Activated naive CD8-positive, alpha-beta T cell treated with anti-CD3 and anti-CD28 coated beads for 36 hours (primary cell): ENCODE data around the gene CAPZB. TPM values are rescaled to one million over a fixed set of nuclear protein-coding genes. Genes with fewer than 3 reads are reported as not detected.

ENCODE experiments used
- DNase-seq: peaks from one replicate; pipeline ENCODE4 v3.0.0; 2021
- H3K27ac Mint-ChIP-seq: one replicate; pipeline ENCODE4 v1.8.0; 2022; ENCODE audit warnings: mild to moderate bottlenecking, moderate library complexity, mixed read lengths
- H3K27me3 Mint-ChIP-seq: one replicate; pipeline ENCODE4 v1.8.0; 2022; ENCODE audit warnings: mild to moderate bottlenecking, mixed read lengths
- H3K36me3 Mint-ChIP-seq: one replicate; pipeline ENCODE4 v1.8.0; 2021; ENCODE audit warnings: mild to moderate bottlenecking, mixed read lengths
- H3K4me1 Mint-ChIP-seq: one replicate; pipeline ENCODE4 v1.8.0; 2021; ENCODE audit warnings: mixed read lengths
- H3K4me3 Mint-ChIP-seq: one replicate; pipeline ENCODE4 v1.8.0; 2022; ENCODE audit warnings: mild to moderate bottlenecking, moderate library complexity, mixed read lengths
- H3K9me3 Mint-ChIP-seq: one replicate; pipeline ENCODE4 v1.8.0; 2022; ENCODE audit warnings: mixed read lengths
- total RNA-seq, 2 experiments: library from RNA; stranded (reverse); gene quantifications; one replicate each; pipeline ENCODE4 v1.2.3, GENCODE V29; 2021

The CAPZB gene
- total RNA-seq, 2 experiments from 2014 or later, result 324 to 332 TPM

DNA sequence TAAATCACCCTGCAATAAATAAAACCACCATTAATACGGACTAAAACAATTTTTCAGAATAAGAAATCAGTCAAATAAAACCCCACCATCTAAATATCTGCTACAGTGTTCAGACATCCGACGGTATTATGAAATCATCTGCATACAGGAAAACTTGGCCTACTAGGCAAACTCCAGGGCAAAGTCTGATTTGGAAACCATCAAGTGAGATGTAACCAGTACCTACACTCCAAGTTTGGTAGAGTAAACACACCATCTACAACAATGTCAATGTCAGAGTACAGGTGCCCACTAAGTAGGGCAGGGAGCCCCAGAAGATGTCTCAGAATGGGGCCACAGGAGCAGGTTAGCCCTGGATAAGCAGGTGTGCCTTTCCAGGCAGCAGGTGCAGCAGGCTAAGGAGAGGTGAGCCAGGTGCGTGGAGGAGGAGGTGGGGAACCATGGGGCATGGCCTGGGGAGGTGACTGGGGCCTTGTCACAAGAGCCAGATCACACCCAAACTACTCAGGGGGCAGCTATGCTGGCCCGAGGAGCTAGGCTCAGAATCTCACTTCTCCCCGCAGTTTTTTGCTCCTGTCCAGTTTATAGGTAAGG lies 59.6 kb downstream of the CAPZB start:
- no peak for DNase-seq
- Mint-ChIP-seq H3K27ac (peak overlapping the region; percentile 84), H3K4me3 (no peak overlapping the region), H3K4me1 (peaks cover 79% of the 10 kb centered on the region), H3K27me3 (no peaks in the 10 kb centered on the region), H3K36me3 (peaks cover 30% of the 10 kb centered on the region), H3K9me3 (no peaks in the 10 kb centered on the region)

DNA sequence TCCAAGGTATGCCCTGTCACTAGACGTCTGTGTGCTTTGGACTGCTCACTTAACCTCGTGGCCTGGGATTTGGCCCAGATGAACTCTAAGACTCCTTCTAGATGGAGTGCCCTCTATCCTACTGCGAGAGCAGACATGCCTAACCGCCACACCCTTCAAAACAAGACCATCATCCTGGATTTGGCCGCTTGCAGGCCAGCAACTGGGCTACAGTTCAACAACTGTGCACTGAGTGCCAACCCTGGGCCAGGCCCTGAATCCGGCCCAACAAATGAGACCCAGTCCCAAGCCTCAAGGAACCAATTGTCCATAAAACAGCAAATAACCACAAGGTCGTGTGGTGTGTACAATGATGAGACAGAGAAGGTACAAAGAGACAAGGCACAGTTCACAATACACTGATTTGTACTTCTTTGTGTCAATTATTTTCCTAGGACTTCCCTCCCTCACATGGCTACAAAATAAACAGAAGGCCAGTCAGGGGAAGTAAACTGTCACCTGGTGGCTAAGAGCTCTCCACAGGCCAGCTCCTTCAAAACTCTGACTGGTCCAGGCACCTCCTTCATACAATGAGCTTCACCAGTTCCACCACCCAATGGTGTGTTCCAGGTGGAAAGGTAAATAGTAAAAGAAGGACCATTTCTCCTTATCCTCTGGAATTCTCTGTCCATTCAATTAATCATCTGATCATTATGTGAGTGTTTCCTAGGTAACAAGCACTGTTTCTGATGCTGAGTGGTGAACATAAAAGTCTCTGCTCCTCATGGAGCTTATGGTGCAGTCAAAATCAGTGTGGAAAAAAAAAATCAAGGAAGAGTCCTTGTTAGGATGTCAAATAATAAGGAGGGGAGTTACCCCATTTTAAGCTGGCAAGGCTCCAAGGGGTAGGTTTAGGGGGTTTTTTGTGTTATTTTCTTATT lies 60.4 kb downstream of the CAPZB start:
- H3K27ac Mint-ChIP-seq, result peak overlapping the region; percentile 60
- H3K4me1 Mint-ChIP-seq, result peaks cover 75% of the 10 kb centered on the region
- no peaks in the 10 kb centered on the region for H3K9me3 Mint-ChIP-seq

DNA sequence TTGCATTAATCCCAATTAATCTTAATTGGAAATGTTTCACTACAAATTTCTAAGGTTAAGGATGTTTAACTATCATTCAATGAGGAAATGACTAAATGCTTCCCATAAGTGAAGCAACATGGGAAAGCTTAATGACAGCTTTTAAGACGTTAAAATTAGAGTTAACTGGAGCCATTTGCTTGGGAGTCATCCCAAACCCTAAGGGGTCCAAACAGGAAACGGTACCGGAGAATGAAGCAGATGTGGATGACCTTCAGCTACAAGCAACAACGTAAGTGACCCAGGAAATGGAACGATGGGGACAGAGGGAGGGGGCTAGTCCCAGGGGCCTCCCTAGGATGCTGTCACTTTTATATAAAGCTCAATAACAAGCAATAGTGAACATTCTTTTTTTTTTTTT lies 62.2 kb downstream of the CAPZB start:
- Mint-ChIP-seq H3K36me3 (peaks cover 24% of the 10 kb centered on the region), H3K27ac (no peak overlapping the region), H3K9me3 (no peaks in the 10 kb centered on the region), H3K4me1 (peaks cover 68% of the 10 kb centered on the region), H3K4me3 (no peak overlapping the region), H3K27me3 (no peaks in the 10 kb centered on the region)
- no peak for DNase-seq

More for the DNA sequence above, 60.4 kb downstream of the CAPZB start:
- Mint-ChIP-seq H3K27me3 (no peaks in the 10 kb centered on the region), H3K4me3 (no peak overlapping the region), H3K36me3 (peaks cover 23% of the 10 kb centered on the region)
- no peak for DNase-seq

DNA sequence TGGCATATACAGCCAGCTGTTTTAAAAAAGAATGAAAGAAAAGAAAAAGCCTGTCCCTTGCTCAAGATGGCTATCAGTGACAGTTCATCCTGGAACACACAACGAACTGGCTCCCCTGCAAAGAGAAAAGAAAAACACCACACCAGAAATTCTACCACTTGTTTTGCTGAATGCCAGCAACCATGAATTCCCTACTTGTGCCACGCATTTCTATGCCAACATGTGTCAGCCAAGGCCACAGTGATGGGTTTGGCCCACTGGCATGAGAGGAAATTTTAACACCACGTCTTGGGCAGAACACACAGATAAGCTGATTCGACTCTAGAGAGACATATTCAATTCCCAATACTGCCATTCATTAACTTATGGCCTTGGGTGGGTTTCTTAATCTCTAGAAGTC lies 64.0 kb downstream of the CAPZB start:
- no peaks in the 10 kb centered on the region for H3K27me3 Mint-ChIP-seq
- no peak overlapping the region for H3K4me3 Mint-ChIP-seq
- H3K27ac Mint-ChIP-seq, result peak overlapping the region; percentile 70
- DNase-seq, result no peak
- H3K4me1 Mint-ChIP-seq, result peaks cover 64% of the 10 kb centered on the region
- H3K36me3 Mint-ChIP-seq, result peaks cover 26% of the 10 kb centered on the region
- H3K9me3 Mint-ChIP-seq, result no peaks in the 10 kb centered on the region

DNA sequence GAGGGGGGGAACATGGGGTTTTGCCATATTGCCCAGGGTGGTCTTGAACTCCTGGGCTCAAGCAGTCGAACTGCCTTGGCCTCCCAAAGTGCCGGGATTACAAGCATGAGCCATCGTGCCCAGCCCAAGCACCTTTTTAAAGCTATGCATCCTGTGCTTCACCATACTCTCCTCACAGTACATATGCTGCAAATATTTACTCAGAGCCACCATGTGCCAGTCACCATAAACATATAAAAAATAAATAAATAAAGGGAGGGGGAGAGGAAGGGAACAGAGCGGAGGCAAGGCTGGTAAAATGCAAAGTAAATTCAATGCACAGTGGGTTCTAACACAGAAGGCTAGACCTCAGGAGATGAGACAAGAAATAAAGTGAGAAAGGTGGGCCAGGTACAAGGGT lies 64.7 kb downstream of the CAPZB start:
- H3K9me3 Mint-ChIP-seq, result no peaks in the 10 kb centered on the region
- H3K4me3 Mint-ChIP-seq, result no peak overlapping the region
- no peaks in the 10 kb centered on the region for H3K27me3 Mint-ChIP-seq
- no peak overlapping the region for H3K27ac Mint-ChIP-seq
- H3K36me3 Mint-ChIP-seq, result peaks cover 26% of the 10 kb centered on the region
- H3K4me1 Mint-ChIP-seq, result peaks cover 60% of the 10 kb centered on the region
- DNase-seq, result no peak

DNA sequence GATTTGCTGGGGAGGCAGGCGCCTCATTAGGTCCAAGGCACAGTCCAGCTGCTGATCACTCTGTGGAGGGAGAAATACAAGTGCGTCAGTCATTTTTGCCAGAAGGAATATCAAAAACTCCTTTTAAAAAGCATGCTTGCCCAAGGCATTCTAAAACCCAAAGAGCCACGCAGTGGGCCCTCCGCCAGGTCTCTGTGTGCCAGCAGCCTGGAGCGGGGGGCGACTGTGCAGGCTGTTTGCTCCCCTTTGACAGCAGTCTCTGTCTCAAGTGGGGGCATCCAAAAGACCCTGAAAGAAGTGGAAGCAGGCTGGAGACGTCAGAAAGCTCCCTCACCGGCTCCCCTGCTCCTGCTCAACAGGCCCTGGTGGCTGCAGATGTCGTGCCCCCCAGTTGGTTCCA lies 65.6 kb downstream of the CAPZB start:
- Mint-ChIP-seq H3K9me3 (no peaks in the 10 kb centered on the region), H3K36me3 (peaks cover 22% of the 10 kb centered on the region), H3K4me1 (peaks cover 60% of the 10 kb centered on the region), H3K27ac (no peak overlapping the region), H3K27me3 (no peaks in the 10 kb centered on the region), H3K4me3 (no peak overlapping the region)
- DNase-seq, result no peak

DNA sequence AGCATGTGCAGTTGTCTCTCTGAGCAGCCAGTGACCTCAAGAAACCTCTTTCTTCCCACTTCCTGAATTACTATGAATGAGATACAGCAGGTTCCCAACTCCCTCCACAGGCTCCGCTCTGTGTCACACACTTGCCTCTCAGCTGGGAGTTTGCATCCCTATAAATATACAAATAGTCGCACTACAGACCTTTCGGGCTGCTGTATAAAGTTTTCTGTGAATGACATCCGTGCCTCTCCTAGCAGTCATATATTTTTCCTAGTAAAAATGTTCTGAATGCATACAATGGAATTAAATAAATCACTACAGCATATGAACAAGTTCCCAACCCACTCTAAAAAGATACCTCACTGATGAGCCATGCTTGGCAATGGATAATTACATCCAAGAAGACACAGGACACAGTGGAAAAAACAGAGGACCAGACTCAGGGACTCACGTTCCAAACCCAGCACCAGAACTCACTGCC lies 66.8 kb downstream of the CAPZB start:
- Mint-ChIP-seq H3K4me3 (no peak overlapping the region), H3K36me3 (peaks cover 22% of the 10 kb centered on the region), H3K9me3 (no peaks in the 10 kb centered on the region), H3K4me1 (peaks cover 60% of the 10 kb centered on the region), H3K27me3 (no peaks in the 10 kb centered on the region), H3K27ac (peak overlapping the region; percentile 50)
- no peak for DNase-seq

DNA sequence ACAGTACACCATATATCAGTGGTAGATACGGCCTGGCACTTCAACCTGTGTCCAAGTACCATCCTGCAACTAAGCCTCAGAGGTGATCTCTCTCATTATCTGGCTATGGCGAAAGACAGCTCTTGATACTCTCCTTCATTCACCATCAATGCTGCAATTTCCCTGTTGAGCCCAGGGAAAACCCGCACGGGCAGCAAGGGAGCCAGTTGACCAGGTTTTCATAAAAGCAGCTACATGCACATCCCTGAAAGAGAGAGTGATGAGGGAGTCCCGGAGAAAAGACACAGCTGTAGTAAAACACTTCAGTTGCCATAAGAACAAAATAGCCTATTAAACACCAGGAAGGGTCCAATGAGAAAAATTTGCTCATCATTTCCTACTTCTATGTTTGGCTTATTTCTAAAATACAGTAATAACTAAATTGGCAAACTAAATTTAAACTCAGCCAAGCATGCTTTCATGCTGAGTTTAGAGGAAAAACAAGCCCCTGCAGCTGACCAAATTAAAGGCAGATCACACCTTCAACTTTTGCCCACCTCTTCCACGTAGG lies 68.3 kb downstream of the CAPZB start:
- H3K9me3 Mint-ChIP-seq, result no peaks in the 10 kb centered on the region
- H3K36me3 Mint-ChIP-seq, result peaks cover 19% of the 10 kb centered on the region
- peaks cover 60% of the 10 kb centered on the region for H3K4me1 Mint-ChIP-seq
- H3K27ac Mint-ChIP-seq, result no peak overlapping the region
- DNase-seq, result no peak
- H3K27me3 Mint-ChIP-seq, result no peaks in the 10 kb centered on the region
- H3K4me3 Mint-ChIP-seq, result no peak overlapping the region

DNA sequence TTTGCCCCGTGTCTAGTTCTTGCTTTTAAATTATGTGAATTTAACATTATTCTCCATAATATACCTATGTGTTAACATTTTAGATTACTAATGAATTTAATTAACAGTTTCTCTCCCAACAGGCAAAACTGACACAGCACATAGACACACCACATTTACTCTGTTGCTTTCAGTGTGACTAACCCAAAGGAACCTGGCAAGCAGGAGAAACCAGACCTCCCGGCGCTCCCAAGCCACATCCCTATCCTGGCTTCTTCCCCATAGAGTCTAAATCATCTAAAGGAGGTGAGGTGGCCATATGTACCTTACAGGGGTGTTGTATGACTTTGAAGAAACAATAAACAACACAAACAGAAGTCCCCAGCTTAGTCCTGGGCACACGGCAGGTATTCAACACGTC lies 69.2 kb downstream of the CAPZB start:
- DNase-seq, result no peak
- Mint-ChIP-seq H3K9me3 (no peaks in the 10 kb centered on the region), H3K27ac (peak overlapping the region; percentile 56), H3K4me1 (peaks cover 61% of the 10 kb centered on the region), H3K27me3 (no peaks in the 10 kb centered on the region), H3K4me3 (no peak overlapping the region), H3K36me3 (peaks cover 23% of the 10 kb centered on the region)

DNA sequence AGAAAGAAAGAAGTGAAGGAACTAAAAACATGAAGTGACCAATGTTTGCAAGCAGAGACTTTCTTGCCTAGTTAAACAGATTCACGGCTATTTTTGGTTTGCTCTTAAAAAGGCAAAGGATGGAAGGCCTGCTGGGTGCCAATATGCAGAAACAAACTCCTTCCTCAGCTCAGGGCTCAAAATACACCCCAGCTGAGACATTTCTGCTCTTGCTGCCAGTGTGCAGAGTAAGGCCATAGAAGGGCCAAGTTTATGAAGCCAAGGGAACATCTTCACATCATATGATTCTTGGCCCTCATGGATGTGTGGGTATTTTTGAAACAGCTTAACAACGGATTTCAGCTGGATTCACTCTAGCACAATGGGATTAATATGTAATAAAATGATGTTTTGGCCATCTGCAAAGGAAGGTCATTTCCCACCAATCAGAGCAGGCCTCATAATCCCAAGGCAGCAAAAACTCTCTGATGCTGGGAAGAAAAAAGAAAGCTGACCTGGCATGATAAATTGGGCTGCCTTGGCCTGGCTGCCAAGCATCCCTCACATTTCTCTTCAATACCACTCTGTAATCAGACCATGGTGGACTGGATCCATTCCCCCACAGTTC lies 70.7 kb downstream of the CAPZB start:
- no peaks in the 10 kb centered on the region for H3K27me3 Mint-ChIP-seq

DNA sequence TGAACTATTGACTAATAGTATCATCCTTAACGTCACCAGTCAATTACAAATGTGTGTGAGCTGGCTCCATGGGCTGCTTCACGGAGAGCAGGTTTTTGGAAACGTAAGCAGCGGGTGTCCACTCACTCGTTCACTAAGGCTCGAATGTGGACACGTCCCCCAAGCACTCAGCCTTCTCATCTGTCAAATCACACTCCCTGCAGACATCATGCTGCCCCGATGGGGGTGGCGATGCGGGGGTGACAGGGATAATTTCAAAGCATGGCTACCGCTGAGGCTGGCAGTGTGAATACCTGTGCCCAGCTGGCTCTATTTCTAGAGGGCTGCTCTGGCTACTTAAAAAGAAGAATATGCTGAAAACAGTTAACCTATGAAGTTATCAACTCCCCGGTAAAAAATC lies 71.3 kb downstream of the CAPZB start:
- H3K4me1 Mint-ChIP-seq, result peaks cover 70% of the 10 kb centered on the region
- H3K4me3 Mint-ChIP-seq, result no peak overlapping the region
- no peaks in the 10 kb centered on the region for H3K27me3 Mint-ChIP-seq
- H3K36me3 Mint-ChIP-seq, result peaks cover 23% of the 10 kb centered on the region
- no peaks in the 10 kb centered on the region for H3K9me3 Mint-ChIP-seq
- H3K27ac Mint-ChIP-seq, result no peak overlapping the region
- DNase-seq, result no peak

More for the DNA sequence above, 70.7 kb downstream of the CAPZB start:
- H3K4me3 Mint-ChIP-seq, result no peak overlapping the region
- DNase-seq, result no peak
- H3K36me3 Mint-ChIP-seq, result peaks cover 27% of the 10 kb centered on the region
- peaks cover 66% of the 10 kb centered on the region for H3K4me1 Mint-ChIP-seq
- no peaks in the 10 kb centered on the region for H3K9me3 Mint-ChIP-seq
- peak overlapping the region; percentile 43 for H3K27ac Mint-ChIP-seq

DNA sequence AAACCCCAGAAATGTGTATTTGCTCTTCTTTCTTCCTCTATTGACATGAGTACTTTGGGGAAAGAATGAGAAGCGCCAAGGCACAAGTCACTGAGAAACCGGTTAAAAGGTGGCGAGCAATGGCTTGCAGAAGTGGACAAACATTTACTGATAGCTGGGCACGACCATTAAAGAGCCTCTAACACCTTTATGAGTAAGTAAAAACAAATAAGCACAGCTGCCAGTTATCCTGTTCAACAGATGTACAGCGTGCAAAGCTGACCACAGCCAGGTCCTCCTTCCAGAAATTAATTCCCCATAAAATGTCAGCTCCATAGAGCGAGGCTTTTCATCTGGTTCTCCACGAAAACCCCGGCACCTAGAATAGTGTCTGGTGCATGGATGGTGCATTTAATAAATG lies 72.7 kb downstream of the CAPZB start:
- H3K36me3 Mint-ChIP-seq, result peaks cover 12% of the 10 kb centered on the region
- no peaks in the 10 kb centered on the region for H3K27me3 Mint-ChIP-seq
- no peak for DNase-seq
- H3K9me3 Mint-ChIP-seq, result no peaks in the 10 kb centered on the region
- H3K4me1 Mint-ChIP-seq, result peaks cover 75% of the 10 kb centered on the region
- no peak overlapping the region for H3K4me3 Mint-ChIP-seq
- no peak overlapping the region for H3K27ac Mint-ChIP-seq

DNA sequence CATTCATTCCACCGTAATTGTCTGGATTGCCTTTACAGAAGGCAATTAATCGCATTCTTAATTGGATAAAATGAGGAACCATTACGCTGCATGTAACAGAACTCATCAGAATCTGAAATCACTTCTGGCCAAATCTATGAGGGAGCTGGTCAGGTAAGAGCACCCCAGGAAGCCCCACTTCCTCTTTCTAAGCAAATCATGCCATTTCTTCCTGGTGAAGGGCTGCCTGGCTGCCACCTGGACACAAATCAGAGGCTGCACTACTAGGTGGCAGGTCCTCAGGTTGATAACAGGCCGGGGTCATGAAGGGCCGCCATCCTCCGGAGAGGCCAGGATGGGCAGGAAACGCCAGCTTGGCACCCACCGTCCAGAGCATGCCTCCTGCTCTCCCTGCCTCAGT lies 73.7 kb downstream of the CAPZB start:
- DNase-seq, result no peak
- Mint-ChIP-seq H3K9me3 (no peaks in the 10 kb centered on the region), H3K36me3 (peaks cover 12% of the 10 kb centered on the region), H3K27ac (peak overlapping the region; percentile 3), H3K4me3 (no peak overlapping the region), H3K27me3 (no peaks in the 10 kb centered on the region), H3K4me1 (peaks cover 77% of the 10 kb centered on the region)

DNA sequence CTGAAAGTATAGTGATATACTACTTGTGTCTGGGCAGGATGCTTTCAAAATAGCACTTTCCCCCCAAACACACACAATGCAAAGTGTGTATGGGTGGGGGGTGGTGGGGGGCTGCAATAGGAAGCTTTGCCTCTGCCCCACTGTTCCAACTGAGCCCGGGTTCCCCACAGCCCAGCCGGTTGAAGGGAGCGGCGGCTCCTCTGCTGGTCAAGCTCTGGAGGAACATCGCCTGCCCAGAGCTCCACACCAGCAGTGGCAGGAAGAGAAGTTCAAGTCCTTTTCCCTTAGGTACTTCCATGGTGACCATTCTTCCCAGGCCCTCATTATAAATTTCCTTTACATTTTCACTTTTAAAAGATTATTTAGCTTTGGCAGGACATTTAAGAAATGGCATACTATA lies 74.9 kb downstream of the CAPZB start:
- no peak for DNase-seq
- no peak overlapping the region for H3K27ac Mint-ChIP-seq
- H3K4me3 Mint-ChIP-seq, result no peak overlapping the region
- peaks cover 84% of the 10 kb centered on the region for H3K4me1 Mint-ChIP-seq
- H3K27me3 Mint-ChIP-seq, result no peaks in the 10 kb centered on the region
- H3K36me3 Mint-ChIP-seq, result peaks cover 12% of the 10 kb centered on the region
- H3K9me3 Mint-ChIP-seq, result no peaks in the 10 kb centered on the region
